DND-41 (cell line): ENCODE measurements around the gene NDUFS1.
A peak's percentile ranks its signal among the peaks of the same experiment; 100 is the strongest.
"Not testable (repeated sequence)": the region's sequence is repeated elsewhere in the genome, so short reads cannot be mapped to it uniquely, and the experiment has no call there.

Source experiments
- ATAC-seq: fragments of 200-7000 bp; cut with Tn5 transposase; 3 replicates; pipeline ENCODE4 v1.9.1; 2021; ENCODE audit warnings: low read depth; ENCODE audit not compliant: insufficient read depth
- DNase-seq: peaks from one replicate; pipeline ENCODE4 v3.0.0-alpha.2; 2020
- H2AFZ ChIP-seq: 2 replicates; pipeline ENCODE4 v1.6.0; 2012; ENCODE audit warnings: low read depth, low read length
- H3K27ac ChIP-seq: 2 replicates; pipeline ENCODE4 v1.5.1; 2012; ENCODE audit warnings: low read length, inconsistent platforms
- H3K27me3 ChIP-seq: fragments of 200-600 bp; sonication (generic); 2 replicates; pipeline ENCODE4 v1.6.0; 2012; ENCODE audit warnings: low read length, mild to moderate bottlenecking, inconsistent platforms; ENCODE audit not compliant: insufficient read depth, poor library complexity
- H3K36me3 ChIP-seq: 2 replicates; pipeline ENCODE4 v1.5.1; 2012; ENCODE audit warnings: low read length, inconsistent platforms; ENCODE audit not compliant: insufficient read depth
- H3K4me1 ChIP-seq: 2 replicates; pipeline ENCODE4 v1.5.1; 2012; ENCODE audit warnings: mild to moderate bottlenecking, low read length; ENCODE audit not compliant: insufficient read depth
- H3K4me2 ChIP-seq: 2 replicates; pipeline ENCODE4 v1.6.0; 2012; ENCODE audit warnings: mild to moderate bottlenecking, moderate library complexity, low read length, inconsistent platforms; ENCODE audit not compliant: insufficient read depth
- H3K4me3 ChIP-seq, 2 experiments: fragments of 200-600 bp in 1 of 2; shearing (Covaris generic) in 1 of 2; 2 replicates each; pipeline ENCODE4 v1.5.1; 2012 to 2016; ENCODE audit warnings: inconsistent platforms in 2 of 2, low read length in 2 of 2, mild to moderate bottlenecking in 2 of 2, low read depth in 1 of 2, moderate library complexity in 1 of 2
- H3K79me2 ChIP-seq: 2 replicates; pipeline ENCODE4 v1.6.0; 2012; ENCODE audit warnings: low read length, inconsistent platforms; ENCODE audit not compliant: insufficient read depth
- H3K9ac ChIP-seq: 2 replicates; pipeline ENCODE4 v1.6.0; 2012; ENCODE audit warnings: low read depth, mild to moderate bottlenecking, inconsistent platforms, low read length, moderate library complexity
- H3K9me3 ChIP-seq: 2 replicates; pipeline ENCODE4 v1.5.1; 2012; ENCODE audit warnings: low read length, moderate library complexity, mild to moderate bottlenecking, inconsistent platforms; ENCODE audit not compliant: insufficient read depth, severe bottlenecking
- H4K20me1 ChIP-seq: 2 replicates; pipeline ENCODE4 v1.6.0; 2012; ENCODE audit warnings: low read length; ENCODE audit not compliant: insufficient read depth
- CTCF ChIP-seq: IDR thresholded peaks from 2 replicates; pipeline ENCODE4 v1.5.1; 2012; ENCODE audit warnings: borderline replicate concordance, low read length, moderate library complexity, mild to moderate bottlenecking; ENCODE audit not compliant: poor library complexity, severe bottlenecking; ENCODE audit errors: extremely low read depth
- EZH2 ChIP-seq: IDR thresholded peaks from 3 replicates; pipeline ENCODE4 v1.6.1; 2012; ENCODE audit warnings: borderline replicate concordance, low read depth, mild to moderate bottlenecking, moderate library complexity, low read length, inconsistent platforms; ENCODE audit not compliant: severe bottlenecking

The NDUFS1 gene

GRCh38 chr2:206144383-206144782 lies 14.9 kb downstream of the NDUFS1 start:
- ATAC-seq (no peak), DNase-seq (no peak)
- no peak for TF ChIP-seq EZH2
- Histone ChIP-seq H3K79me2 (peaks cover 3% of the 10 kb centered on the region; the same call in 1 of the 2 replicates), H3K27me3 (no peaks in the 10 kb centered on the region), H3K9me3 (no peaks in the 10 kb centered on the region), H4K20me1 (peaks cover 4% of the 10 kb centered on the region; the same call in 1 of the 2 replicates), H3K4me3 (no peak overlapping the region), H3K9ac (no peak overlapping the region), H3K4me1 (no peaks in the 10 kb centered on the region), H3K4me2 (no peak overlapping the region), H2AFZ (no peak overlapping the region), H3K36me3 (peaks cover 93% of the 10 kb centered on the region), H3K27ac (no peak overlapping the region)

GRCh38 chr2:206143451-206143850 lies 15.8 kb downstream of the NDUFS1 start:
- TF ChIP-seq CTCF: no peak
- no peak for TF ChIP-seq EZH2
- no peaks in the 10 kb centered on the region for H3K4me1 ChIP-seq
- H3K36me3 ChIP-seq: peaks cover 88% of the 10 kb centered on the region
- H4K20me1 ChIP-seq: peaks cover 4% of the 10 kb centered on the region; the same call in 1 of the 2 replicates
- H2AFZ ChIP-seq: no peak overlapping the region
- no peak overlapping the region for H3K4me2 ChIP-seq
- H3K27ac ChIP-seq: no peak overlapping the region
- no peaks in the 10 kb centered on the region for H3K27me3 ChIP-seq
- DNase-seq: no peak
- no peak for ATAC-seq
- no peak overlapping the region for H3K4me3 ChIP-seq
- peaks cover 3% of the 10 kb centered on the region; the same call in 1 of the 2 replicates for H3K79me2 ChIP-seq
- no peak overlapping the region for H3K9ac ChIP-seq
- no peaks in the 10 kb centered on the region for H3K9me3 ChIP-seq

GRCh38 chr2:206127656-206128055 lies 31.6 kb downstream of the NDUFS1 start:
- Histone ChIP-seq H3K4me1 (no peaks in the 10 kb centered on the region), H3K9ac (no peak overlapping the region), H3K4me3 (no peak overlapping the region), H3K79me2 (no peaks in the 10 kb centered on the region), H3K27ac (no peak overlapping the region), H2AFZ (no peak overlapping the region), H3K27me3 (no peaks in the 10 kb centered on the region), H3K4me2 (no peak overlapping the region), H3K9me3 (no peaks in the 10 kb centered on the region), H3K36me3 (peaks cover 89% of the 10 kb centered on the region), H4K20me1 (no peaks in the 10 kb centered on the region)
- DNase-seq: no peak
- TF ChIP-seq CTCF (peak; percentile 9), EZH2 (no peak)
- ATAC-seq: 0 out of 3 replicates have a peak, but pooled peaks have one; percentile 55

- Histone ChIP-seq H3K4me2 (no peak overlapping the region), H3K27me3 (no peaks in the 10 kb centered on the region), H3K4me1 (no peaks in the 10 kb centered on the region), H3K27ac (no peak overlapping the region), H3K36me3 (peaks cover 92% of the 10 kb centered on the region), H4K20me1 (no peaks in the 10 kb centered on the region), H3K9me3 (no peaks in the 10 kb centered on the region), H3K79me2 (no peaks in the 10 kb centered on the region), H2AFZ (no peak overlapping the region), H3K9ac (no peak overlapping the region), H3K4me3 (no peak overlapping the region)
- no peak for TF ChIP-seq CTCF
- no peak for TF ChIP-seq EZH2
- ATAC-seq: no peak
- DNase-seq: no peak
Measured at GRCh38 chr2:206125901-206126300, 33.3 kb downstream of the NDUFS1 start.

- H3K9ac ChIP-seq, H2AFZ ChIP-seq, H3K4me1 ChIP-seq, ATAC-seq, DNase-seq, H3K27ac ChIP-seq, H3K4me3 ChIP-seq, H3K4me2 ChIP-seq, H4K20me1 ChIP-seq, H3K9me3 ChIP-seq, H3K27me3 ChIP-seq, H3K79me2 ChIP-seq: not testable (repeated sequence)
- H3K36me3 ChIP-seq: peaks cover 75% of the 10 kb centered on the region
Measured at GRCh38 chr2:206122569-206122968, 36.7 kb downstream of the NDUFS1 start.
